Mesothelial cell of epicardium (in vitro differentiated cells): ENCODE results near the gene DAAM1. TPM values are rescaled to one million over a fixed set of nuclear protein-coding genes. Genes with fewer than 3 reads are reported as not detected.

Experiments used
- DNase-seq, 2 experiments: peaks; one replicate each; pipeline ENCODE4 v3.0.0; 2021; ENCODE audit warnings: low spot score in 2 of 2; ENCODE audit not compliant: unreplicated experiment in 2 of 2
- H3K27ac Mint-ChIP-seq: 2 replicates; pipeline ENCODE4 v1.8.0; 2021; ENCODE audit warnings: mixed read lengths
- H3K27me3 Mint-ChIP-seq: 2 replicates; pipeline ENCODE4 v1.8.0; 2021; ENCODE audit warnings: low read depth, mixed read lengths
- H3K36me3 Mint-ChIP-seq: 2 replicates; pipeline ENCODE4 v1.8.0; 2021; ENCODE audit warnings: mixed read lengths
- H3K4me1 Mint-ChIP-seq: 2 replicates; pipeline ENCODE4 v1.8.0; 2021; ENCODE audit warnings: mixed read lengths
- H3K4me3 Mint-ChIP-seq: 2 replicates; pipeline ENCODE4 v1.8.0; 2021; ENCODE audit warnings: mild to moderate bottlenecking, moderate library complexity, mixed read lengths
- H3K9me3 Mint-ChIP-seq: 2 replicates; pipeline ENCODE4 v1.8.0; 2021; ENCODE audit warnings: mixed read lengths
- total RNA-seq: library from RNA; stranded (reverse); gene quantifications from 3 replicates; pipeline ENCODE4 v1.2.1, GENCODE V29; 2021
- TF ChIP-seq, protein P1 (sequence below): fragments of 200-600 bp; sonication (generic); IDR thresholded peaks from one replicate; pipeline ENCODE4 v1.5.0; 2021; ENCODE audit warnings: antibody characterized with exemption; ENCODE audit not compliant: unreplicated experiment

Gene DAAM1
- total RNA-seq, 1 donor from 2014 or later = 44.2 TPM

DNA sequence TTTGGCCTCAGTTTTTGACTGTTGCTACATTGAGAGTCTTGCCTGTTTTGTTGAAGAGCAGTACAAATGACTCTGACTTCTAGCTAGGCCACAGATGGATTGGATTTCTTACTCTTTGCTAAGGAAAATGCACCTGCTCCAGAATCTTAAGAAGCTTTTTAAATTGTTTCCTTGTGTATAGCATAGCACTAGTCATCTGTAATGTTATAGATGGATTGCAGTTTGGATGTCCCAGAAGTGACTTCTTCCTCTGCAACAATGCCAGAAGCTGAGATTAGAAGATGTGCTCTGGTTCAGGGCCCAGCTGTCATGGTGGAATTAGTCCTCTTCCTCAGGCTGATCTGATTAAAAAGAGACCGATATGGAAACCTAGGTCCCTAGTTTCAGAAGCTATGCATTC is 67.9 kb downstream of the DAAM1 start:
- H3K9me3 Mint-ChIP-seq = no peaks in the 10 kb centered on the region
- peaks cover 40% of the 10 kb centered on the region for H3K4me1 Mint-ChIP-seq
- no peak overlapping the region for H3K27ac Mint-ChIP-seq
- DNase-seq = no peak
- no peak overlapping the region for H3K4me3 Mint-ChIP-seq
- H3K36me3 Mint-ChIP-seq = peaks cover 4% of the 10 kb centered on the region
- no peaks in the 10 kb centered on the region for H3K27me3 Mint-ChIP-seq
- TF ChIP-seq, protein P1, sequence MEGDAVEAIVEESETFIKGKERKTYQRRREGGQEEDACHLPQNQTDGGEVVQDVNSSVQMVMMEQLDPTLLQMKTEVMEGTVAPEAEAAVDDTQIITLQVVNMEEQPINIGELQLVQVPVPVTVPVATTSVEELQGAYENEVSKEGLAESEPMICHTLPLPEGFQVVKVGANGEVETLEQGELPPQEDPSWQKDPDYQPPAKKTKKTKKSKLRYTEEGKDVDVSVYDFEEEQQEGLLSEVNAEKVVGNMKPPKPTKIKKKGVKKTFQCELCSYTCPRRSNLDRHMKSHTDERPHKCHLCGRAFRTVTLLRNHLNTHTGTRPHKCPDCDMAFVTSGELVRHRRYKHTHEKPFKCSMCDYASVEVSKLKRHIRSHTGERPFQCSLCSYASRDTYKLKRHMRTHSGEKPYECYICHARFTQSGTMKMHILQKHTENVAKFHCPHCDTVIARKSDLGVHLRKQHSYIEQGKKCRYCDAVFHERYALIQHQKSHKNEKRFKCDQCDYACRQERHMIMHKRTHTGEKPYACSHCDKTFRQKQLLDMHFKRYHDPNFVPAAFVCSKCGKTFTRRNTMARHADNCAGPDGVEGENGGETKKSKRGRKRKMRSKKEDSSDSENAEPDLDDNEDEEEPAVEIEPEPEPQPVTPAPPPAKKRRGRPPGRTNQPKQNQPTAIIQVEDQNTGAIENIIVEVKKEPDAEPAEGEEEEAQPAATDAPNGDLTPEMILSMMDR = no peak

DNA sequence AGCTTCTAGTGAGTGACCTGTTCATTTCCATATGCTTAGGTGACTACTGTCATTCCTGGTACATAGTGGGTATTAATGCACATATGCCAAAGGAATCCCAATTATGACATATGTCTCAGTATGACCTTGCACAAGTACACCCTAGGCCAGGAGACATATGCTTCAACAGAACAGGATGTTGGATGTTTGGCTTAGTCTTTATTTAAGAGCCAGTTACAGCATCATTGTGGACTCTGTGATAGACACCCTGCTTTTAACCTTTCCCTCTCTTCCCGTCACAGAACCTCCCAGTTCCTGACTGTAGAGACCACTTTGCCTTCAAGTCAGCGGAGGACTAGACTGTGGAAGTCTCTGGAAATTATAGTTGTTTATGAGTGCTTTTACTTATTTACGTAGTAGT is 72.9 kb downstream of the DAAM1 start:
- no peaks in the 10 kb centered on the region for H3K9me3 Mint-ChIP-seq
- no peaks in the 10 kb centered on the region for H3K4me1 Mint-ChIP-seq
- no peak overlapping the region for H3K4me3 Mint-ChIP-seq
- no peak for DNase-seq
- no peak overlapping the region for H3K27ac Mint-ChIP-seq
- TF ChIP-seq, protein P1 = no peak
- H3K36me3 Mint-ChIP-seq = peaks cover 17% of the 10 kb centered on the region
- H3K27me3 Mint-ChIP-seq = no peaks in the 10 kb centered on the region

DNA sequence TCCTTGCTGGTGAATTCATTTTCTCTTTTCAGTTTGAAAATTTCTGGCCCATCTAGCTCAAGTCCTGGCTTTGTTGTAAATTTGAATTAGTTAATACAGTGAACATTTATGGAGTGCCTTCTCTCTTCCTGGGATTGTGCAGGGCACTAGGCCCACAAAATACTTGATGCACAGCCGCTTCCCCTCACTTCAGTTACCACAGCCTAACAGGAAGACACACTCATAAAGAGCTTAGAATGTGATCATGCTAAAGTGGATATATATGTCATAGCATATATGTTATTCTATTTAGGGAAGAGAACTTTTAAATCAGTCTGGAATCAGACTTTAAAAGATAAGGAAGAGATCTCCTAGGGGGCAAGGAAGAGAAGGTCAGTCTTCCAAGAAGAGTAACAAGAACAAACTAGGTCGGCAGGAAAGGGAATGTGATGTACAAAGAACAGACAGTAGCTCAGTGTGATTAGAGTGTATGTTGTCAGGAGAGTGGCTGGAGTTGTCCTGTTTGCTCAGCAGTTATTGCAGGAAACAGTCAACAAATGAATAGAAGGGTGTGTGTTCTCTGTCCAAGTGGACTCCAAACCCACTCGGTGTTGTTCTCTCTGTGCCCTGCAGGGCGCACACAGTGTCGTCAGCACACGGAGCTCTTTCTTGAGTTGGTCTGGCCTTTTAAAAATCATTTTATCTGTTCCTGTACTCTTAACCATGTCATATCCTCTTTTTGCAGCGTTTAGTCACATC is 74.4 kb downstream of the DAAM1 start:
- Mint-ChIP-seq H3K4me3 (no peak overlapping the region), H3K9me3 (no peaks in the 10 kb centered on the region), H3K27ac (no peak overlapping the region), H3K27me3 (no peaks in the 10 kb centered on the region), H3K36me3 (peaks cover 13% of the 10 kb centered on the region), H3K4me1 (no peaks in the 10 kb centered on the region)
- TF ChIP-seq, protein P1 = no peak
- DNase-seq = no peak

DNA sequence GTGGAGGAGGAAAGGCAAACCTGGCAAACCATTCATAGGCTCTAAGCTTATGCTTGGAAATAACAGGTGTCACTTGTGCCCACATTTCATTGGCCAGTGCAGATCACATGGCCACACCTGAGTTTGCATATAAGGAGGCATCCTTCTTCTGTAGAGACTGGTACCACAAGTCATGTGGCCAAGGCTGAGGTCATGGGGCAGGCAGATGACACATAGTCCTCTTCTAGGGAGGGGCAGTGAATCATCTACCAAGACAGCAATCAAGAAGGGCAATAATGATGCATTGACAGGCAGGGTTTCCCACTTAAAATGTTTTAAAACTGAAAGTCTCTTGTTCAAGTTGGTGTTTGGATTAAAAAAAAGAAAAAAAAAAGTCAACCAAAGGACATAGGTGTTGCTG is 77.3 kb downstream of the DAAM1 start:
- Mint-ChIP-seq H3K9me3 (peaks cover 6% of the 10 kb centered on the region), H3K27ac (no peak overlapping the region), H3K27me3 (no peaks in the 10 kb centered on the region), H3K36me3 (peaks cover 24% of the 10 kb centered on the region), H3K4me3 (no peak overlapping the region), H3K4me1 (peaks cover 5% of the 10 kb centered on the region)
- TF ChIP-seq, protein P1 = no peak
- DNase-seq = no peak

DNA sequence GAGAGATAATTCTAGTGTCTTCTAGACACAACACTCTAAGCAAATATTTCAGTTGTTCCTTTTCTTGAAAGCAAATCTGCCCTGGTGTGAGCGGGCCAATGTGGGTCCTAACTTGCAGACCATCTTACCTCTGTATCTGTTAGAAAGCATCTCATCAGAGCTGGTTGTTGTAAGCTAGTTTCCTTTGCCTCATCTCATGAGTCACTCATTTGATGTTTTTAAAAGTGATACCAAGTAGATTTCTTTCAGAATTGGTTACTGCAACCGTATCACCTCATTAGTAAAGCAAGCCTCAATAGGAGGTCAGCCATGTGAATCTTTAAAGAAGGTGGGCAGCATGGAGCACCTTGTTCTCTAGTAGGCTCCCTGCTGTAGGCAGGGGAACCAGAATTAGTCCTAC is 78.6 kb downstream of the DAAM1 start:
- peaks cover 9% of the 10 kb centered on the region for H3K4me1 Mint-ChIP-seq
- H3K4me3 Mint-ChIP-seq = no peak overlapping the region
- peaks cover 24% of the 10 kb centered on the region for H3K36me3 Mint-ChIP-seq
- DNase-seq = no peak
- TF ChIP-seq, protein P1 = no peak
- no peak overlapping the region for H3K27ac Mint-ChIP-seq
- H3K9me3 Mint-ChIP-seq = peaks cover 6% of the 10 kb centered on the region
- H3K27me3 Mint-ChIP-seq = no peaks in the 10 kb centered on the region
